ENCODE results near the gene GNA12. TPM values are rescaled to one million over a fixed set of nuclear protein-coding genes. Genes with fewer than 3 reads are reported as not detected.
A peak's percentile ranks its signal among the peaks of the same experiment; 100 is the strongest.

Gene GNA12
- total and polyA plus RNA-seq, 11 donors, result 10.7 to 56.5 (median 34.9) TPM

DNA sequence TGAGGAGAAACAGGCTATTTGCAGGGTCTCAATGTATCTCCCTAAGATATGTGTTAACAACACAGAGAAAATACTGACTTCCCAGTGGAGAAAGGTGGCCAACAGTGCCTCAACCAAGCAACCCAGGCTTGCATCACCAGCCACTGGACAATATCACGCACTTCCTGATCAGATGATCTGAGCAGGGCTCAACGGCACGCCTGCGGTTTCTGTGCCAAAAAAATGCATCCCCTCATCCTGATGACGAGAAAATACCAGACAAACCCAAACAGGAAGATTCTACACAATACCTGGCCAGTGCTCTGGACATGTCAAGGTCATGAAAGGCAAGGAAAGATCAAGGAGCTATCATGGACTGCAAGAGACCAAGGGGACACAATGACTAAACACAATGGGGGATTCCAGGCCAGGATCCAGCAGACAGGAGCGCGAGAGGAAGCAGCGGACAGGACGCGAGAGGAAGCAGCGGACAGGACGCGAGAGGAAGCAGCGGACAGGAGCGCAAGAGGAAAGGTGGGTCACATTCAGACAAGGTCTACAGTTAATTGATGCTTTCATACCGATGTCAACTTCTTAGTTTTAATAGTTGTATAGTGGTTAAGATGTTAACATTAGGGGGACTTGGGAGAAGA, 51.1 kb downstream of the GNA12 start:
- Histone ChIP-seq H3K4me1 (peaks cover 3 to 33% (median 17%) of the 10 kb centered on the region in 12 donors), H3K36me3 (peaks cover 0 to 51% (median 43%) of the 10 kb centered on the region in 9 donors), H3K9me3 (no peaks in the 10 kb centered on the region), H3K27me3 (no peaks in the 10 kb centered on the region), H3K4me3 (no peak overlapping the region), H3K27ac (peak overlapping the region in 2 of 12 donors; percentile 15 to 23)
- DNase-seq (no peak), ATAC-seq (peak in 1 of 4 donors; percentile 30)
- WGBS, 4 donors, result 72 to 79% (median 76%) methylated on average over 16 of the region's 16 CpGs
- intact Hi-C loops (cut with DNase I), result no loop called here
- TF ChIP-seq, protein P1, sequence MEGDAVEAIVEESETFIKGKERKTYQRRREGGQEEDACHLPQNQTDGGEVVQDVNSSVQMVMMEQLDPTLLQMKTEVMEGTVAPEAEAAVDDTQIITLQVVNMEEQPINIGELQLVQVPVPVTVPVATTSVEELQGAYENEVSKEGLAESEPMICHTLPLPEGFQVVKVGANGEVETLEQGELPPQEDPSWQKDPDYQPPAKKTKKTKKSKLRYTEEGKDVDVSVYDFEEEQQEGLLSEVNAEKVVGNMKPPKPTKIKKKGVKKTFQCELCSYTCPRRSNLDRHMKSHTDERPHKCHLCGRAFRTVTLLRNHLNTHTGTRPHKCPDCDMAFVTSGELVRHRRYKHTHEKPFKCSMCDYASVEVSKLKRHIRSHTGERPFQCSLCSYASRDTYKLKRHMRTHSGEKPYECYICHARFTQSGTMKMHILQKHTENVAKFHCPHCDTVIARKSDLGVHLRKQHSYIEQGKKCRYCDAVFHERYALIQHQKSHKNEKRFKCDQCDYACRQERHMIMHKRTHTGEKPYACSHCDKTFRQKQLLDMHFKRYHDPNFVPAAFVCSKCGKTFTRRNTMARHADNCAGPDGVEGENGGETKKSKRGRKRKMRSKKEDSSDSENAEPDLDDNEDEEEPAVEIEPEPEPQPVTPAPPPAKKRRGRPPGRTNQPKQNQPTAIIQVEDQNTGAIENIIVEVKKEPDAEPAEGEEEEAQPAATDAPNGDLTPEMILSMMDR (IDR thresholded peaks at IDR 0.05), result no peak
- no peak for TF ChIP-seq POLR2A (IDR thresholded peaks at IDR 0.05)

DNA sequence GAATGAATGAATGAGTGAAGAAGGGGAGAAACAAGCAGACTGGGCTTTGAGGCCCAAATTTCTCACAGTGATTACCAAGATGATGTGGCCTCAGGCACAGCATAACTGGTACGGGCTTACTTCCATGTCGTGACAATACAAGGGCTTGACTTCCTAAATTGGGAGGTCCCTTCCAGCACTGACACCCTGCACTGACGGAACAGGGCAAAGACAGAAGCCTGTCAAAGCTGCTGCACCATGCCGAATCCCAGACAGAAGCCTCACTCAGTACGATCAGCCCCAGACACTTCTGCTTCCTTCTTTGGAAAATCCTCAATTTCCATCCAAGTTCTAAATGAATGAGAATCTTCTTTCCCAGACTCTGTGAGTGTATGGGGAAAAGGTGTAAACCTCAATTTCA, 51.9 kb downstream of the GNA12 start:
- TF ChIP-seq, protein P1 (IDR thresholded peaks at IDR 0.05), result no peak
- TF ChIP-seq POLR2A (IDR thresholded peaks at IDR 0.05), result no peak
- DNase-seq, result no peak
- peaks cover 3 to 36% (median 14%) of the 10 kb centered on the region in 12 donors for H3K4me1 ChIP-seq
- H3K27ac ChIP-seq, result peak overlapping the region in 2 of 12 donors; percentile 15 to 23
- no peaks in the 10 kb centered on the region for H3K27me3 ChIP-seq
- no peaks in the 10 kb centered on the region for H3K9me3 ChIP-seq
- 90 to 91% (median 91%) methylated on average over 5 of the region's 5 CpGs for WGBS, 4 donors
- intact Hi-C loops (cut with DNase I), result no loop called here
- H3K36me3 ChIP-seq, result peaks cover 0 to 52% (median 44%) of the 10 kb centered on the region in 9 donors
- no peak for ATAC-seq
- no peak overlapping the region for H3K4me3 ChIP-seq

DNA sequence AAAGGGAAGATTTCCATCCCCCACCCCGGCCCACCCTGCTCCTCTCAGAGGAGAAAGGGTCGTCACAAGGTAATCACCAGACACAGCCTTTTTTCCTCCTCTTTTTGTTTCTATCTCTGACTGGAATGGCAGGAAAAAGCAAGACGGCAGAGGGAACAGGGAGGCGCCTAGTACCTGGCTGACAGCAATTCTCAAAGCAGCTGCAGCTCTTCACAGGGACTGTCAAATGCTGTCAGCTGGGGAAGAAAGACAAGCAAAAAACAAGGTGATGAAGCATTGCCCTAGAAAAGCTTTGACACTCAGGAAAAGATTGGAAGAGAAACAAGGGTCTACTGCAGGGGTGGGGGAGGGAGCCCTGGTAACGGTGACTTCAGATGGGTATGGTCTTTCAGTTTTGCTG, 52.7 kb downstream of the GNA12 start:
- intact Hi-C loops (cut with DNase I), result no loop called here
- peaks cover 0 to 29% (median 7%) of the 10 kb centered on the region in 12 donors for H3K4me1 ChIP-seq
- 83 to 89% (median 87%) methylated on average over 5 of the region's 5 CpGs for WGBS, 4 donors
- no peak for ATAC-seq
- DNase-seq, result no peak
- H3K9me3 ChIP-seq, result no peaks in the 10 kb centered on the region
- peaks cover 0 to 52% (median 44%) of the 10 kb centered on the region in 9 donors for H3K36me3 ChIP-seq
- H3K27me3 ChIP-seq, result no peaks in the 10 kb centered on the region
- H3K4me3 ChIP-seq, result no peak overlapping the region
- H3K27ac ChIP-seq, result no peak overlapping the region
- TF ChIP-seq, protein P1 (IDR thresholded peaks at IDR 0.05), result no peak
- TF ChIP-seq POLR2A (IDR thresholded peaks at IDR 0.05), result no peak

DNA sequence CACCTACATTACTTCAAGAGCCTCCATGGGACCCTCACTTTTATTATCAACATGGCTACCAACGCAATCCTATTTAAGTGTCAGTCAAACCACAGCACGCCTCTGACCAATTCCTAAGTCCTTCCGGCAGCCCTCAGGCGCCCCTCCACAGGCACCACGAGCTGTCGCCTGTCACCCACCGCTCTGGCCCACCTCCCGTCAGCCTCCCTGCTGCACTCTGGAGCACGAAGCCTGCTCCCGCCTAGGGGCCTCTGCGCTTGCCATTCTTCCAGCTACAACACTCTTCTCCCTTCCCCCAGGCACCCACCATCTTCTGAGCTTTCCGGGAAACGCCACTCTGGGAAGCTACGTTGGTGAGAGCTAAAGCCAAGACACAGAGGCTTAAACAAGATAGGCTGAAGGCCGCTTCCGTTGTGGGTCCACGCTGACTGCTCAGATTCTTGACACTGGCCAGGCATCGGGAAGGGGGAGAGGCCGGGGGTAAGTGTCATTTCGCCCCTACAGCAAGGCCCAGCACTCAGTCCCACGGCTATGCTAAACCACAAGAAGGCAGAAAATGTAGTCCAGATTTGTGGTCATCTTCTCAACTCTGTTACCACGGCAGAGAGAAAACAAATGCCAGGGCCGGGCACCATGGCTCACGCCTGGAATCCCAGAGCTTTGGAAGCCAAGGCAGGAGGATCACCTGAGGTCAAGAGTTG, 56.7 kb downstream of the GNA12 start:
- Histone ChIP-seq H3K27me3 (no peaks in the 10 kb centered on the region), H3K36me3 (peaks cover 0 to 28% (median 21%) of the 10 kb centered on the region in 9 donors), H3K4me3 (no peak overlapping the region), H3K9me3 (no peaks in the 10 kb centered on the region), H3K4me1 (peaks cover 4 to 52% (median 24%) of the 10 kb centered on the region in 12 donors), H3K27ac (peak overlapping the region in 3 of 12 donors; percentile 16 to 33 (median 25))
- DNase-seq (no peak), ATAC-seq (peak in 2 of 4 donors; percentile 3 to 21)
- WGBS, 4 donors, result 81 to 89% (median 84%) methylated on average over 24 of the region's 24 CpGs
- TF ChIP-seq, protein P1 (IDR thresholded peaks at IDR 0.05), result no peak
- no peak for TF ChIP-seq POLR2A (IDR thresholded peaks at IDR 0.05)
- intact Hi-C loops (cut with DNase I), result no loop called here
